ENCODE data around the gene DDX47.
"Not testable (repeated sequence)": the region's sequence is repeated elsewhere in the genome, so short reads cannot be mapped to it uniquely, and the experiment has no call there.

Gene DDX47

DNA sequence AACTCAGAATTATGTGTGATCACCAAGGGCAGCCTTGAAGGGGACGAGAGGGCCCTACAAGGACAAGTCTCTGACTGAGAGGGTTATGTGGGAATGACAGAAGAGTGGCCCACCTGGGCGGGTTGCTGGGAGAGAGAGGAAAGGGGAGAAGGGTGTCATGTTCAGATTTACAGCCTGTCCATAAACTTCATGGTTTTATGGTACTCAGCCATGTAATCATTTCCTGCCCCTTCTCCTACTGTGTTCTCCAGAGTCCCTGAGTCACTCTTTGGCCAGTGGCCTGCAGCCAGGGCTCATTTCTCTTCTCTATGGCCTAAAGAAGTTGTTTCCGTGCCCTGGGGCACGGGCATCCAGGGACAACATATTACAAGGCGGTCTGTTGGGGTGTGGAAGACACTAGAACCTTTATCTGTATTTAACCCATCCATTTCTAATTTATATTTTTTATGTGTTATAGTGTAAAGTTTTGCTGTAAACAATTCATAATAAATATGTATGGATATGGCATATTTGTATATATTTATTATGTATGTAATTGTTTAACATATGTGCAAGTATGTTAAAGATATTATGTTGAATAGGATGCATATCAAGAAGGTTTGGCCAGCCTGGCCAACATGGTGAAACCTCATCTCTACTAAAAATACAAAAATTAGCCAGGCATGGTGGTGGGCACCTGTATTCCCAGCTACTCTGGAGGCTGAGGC is 26.9 kb downstream of the DDX47 start:
- peaks cover 11% of the 10 kb centered on the region for H3K4me1 Mint-ChIP-seq
- H3K36me3 Mint-ChIP-seq (ENCODE audit: insufficient read depth) = peaks cover 5% of the 10 kb centered on the region

DNA sequence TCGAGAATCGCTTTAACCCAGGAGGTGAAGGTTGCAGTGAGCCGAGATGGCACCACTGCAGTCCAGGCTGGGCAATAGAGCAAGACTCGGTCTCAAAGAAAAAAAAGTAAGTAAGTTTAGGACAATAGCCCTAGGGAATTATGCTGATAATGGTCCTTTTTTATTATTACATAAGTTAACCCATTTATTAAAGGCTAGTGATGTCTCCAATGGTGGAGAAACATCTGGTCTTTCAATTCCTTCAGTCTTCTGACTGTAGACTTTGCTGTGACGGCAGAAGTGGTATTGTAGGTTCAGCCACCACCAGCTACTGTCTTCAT is 27.4 kb downstream of the DDX47 start:
- no peak for DNase-seq (ENCODE audit: low spot score in 2 of 2)
- no peaks in the 10 kb centered on the region for H3K27me3 Mint-ChIP-seq
- peaks cover 5% of the 10 kb centered on the region for H3K36me3 Mint-ChIP-seq (ENCODE audit: insufficient read depth)
- H3K9me3 Mint-ChIP-seq = no peaks in the 10 kb centered on the region
- H3K4me3 Mint-ChIP-seq = no peak overlapping the region
- H3K4me1 Mint-ChIP-seq = peaks cover 11% of the 10 kb centered on the region
- no peak overlapping the region for H3K27ac Mint-ChIP-seq (ENCODE audit: low read depth)
- ATAC-seq (replicated peaks; ENCODE audit: extremely low read depth, poor library complexity, severe bottlenecking) = no peak

More for the DNA sequence above, 26.9 kb downstream of the DDX47 start:
- H3K4me3 Mint-ChIP-seq = no peak overlapping the region
- DNase-seq (ENCODE audit: low spot score in 2 of 2) = no peak
- no peak for ATAC-seq (replicated peaks; ENCODE audit: extremely low read depth, poor library complexity, severe bottlenecking)
- H3K27ac Mint-ChIP-seq (ENCODE audit: low read depth) = no peak overlapping the region
- no peaks in the 10 kb centered on the region for H3K27me3 Mint-ChIP-seq
- H3K9me3 Mint-ChIP-seq = no peaks in the 10 kb centered on the region

DNA sequence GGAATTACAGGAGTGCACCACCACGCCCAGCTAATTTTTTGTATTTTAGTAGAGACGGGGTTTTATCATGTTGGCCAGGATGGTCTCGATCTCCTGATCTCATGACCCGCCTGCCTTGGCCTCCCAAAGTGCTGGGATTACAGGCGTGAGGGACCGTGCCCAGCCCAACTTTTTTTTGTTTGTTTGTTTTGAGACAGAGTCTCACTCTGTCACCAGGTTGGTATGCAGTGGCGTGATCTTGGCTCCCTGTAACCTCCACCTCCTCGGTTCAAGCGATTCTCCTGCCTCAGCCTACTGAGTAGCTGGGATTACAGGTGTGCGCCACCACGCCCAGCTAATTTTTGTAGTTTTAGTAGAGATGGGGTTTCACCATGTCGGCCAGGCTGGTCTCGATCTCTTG is 28.3 kb downstream of the DDX47 start:
- peaks cover 11% of the 10 kb centered on the region for H3K4me1 Mint-ChIP-seq
- H3K27ac Mint-ChIP-seq (ENCODE audit: low read depth) = not testable (repeated sequence)

DNA sequence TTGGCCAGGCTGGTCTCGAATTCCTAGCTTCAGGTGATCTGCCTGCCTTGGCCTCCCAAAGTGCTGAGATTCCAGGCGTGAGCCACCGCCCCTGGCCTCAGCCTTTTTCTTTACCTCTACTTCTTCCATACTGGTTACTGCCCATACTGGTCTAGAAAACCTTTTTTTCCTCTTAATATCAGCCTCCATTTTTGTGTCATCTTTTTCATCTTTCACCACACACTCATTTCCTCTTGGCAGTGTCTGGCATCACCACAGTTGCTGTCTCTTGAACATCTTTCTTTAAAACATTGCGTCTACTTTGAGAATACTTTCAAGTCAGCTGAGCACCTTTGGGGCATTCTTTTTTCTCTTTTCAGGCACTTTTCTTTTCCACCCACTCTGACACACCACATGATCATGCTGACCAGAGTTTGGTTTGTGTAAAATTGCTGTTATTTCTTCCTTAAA is 32.7 kb downstream of the DDX47 start:
- H3K4me3 Mint-ChIP-seq = no peak overlapping the region
- H3K36me3 Mint-ChIP-seq (ENCODE audit: insufficient read depth) = peaks cover 2% of the 10 kb centered on the region
- no peak overlapping the region for H3K27ac Mint-ChIP-seq (ENCODE audit: low read depth)

More for the DNA sequence above, 28.3 kb downstream of the DDX47 start:
- H3K27me3 Mint-ChIP-seq; H3K4me3 Mint-ChIP-seq; ATAC-seq (replicated peaks; ENCODE audit: extremely low read depth, poor library complexity, severe bottlenecking); DNase-seq (ENCODE audit: low spot score in 2 of 2); H3K36me3 Mint-ChIP-seq (ENCODE audit: insufficient read depth); H3K9me3 Mint-ChIP-seq: not testable (repeated sequence)

DNA sequence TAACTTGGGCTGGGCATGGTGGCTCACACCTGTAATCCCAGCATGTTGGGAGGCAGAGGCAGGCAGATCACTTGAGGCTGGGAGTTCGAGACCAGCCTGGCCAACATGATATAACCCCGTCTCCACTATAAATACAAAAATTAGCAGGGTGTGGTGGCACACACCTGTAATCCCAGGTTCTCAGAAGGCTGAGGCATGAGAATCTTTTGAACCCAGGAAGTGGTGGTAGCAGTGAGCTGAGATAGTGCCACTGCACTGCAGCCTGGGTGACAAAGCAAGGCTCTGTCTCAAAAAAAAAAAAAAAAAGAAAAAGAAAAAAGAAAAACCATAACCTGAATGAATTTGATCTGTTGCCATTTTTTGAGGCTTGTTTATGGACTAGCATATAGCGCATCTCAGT is 33.6 kb downstream of the DDX47 start:
- not testable (repeated sequence) for DNase-seq (ENCODE audit: low spot score in 2 of 2); H3K4me3 Mint-ChIP-seq; H3K4me1 Mint-ChIP-seq; H3K27ac Mint-ChIP-seq (ENCODE audit: low read depth); H3K9me3 Mint-ChIP-seq; H3K27me3 Mint-ChIP-seq; ATAC-seq (replicated peaks; ENCODE audit: extremely low read depth, poor library complexity, severe bottlenecking); H3K36me3 Mint-ChIP-seq (ENCODE audit: insufficient read depth)

More for the DNA sequence above, 32.7 kb downstream of the DDX47 start:
- DNase-seq (ENCODE audit: low spot score in 2 of 2) = no peak
- no peaks in the 10 kb centered on the region for H3K9me3 Mint-ChIP-seq
- peaks cover 5% of the 10 kb centered on the region for H3K4me1 Mint-ChIP-seq
- H3K27me3 Mint-ChIP-seq = no peaks in the 10 kb centered on the region
- ATAC-seq (replicated peaks; ENCODE audit: extremely low read depth, poor library complexity, severe bottlenecking) = no peak

DNA sequence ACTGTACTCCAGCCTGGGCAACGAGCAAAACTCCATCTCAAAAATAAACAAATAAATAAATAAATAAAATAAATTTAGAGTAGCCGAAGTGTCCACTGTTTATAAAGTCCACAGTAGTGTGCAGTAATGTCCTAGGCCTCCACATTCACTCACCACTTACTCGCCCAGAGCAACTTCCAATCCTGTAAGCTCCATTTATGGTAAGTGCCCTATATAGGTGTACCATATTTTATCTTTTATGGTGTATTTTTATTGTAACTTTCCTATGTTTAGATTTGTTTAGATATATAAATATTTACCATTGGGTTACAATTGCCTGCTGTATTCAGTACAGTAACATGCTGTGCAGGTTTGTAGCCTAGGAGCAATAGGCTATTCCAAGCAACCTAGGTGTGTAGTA is 40.3 kb downstream of the DDX47 start:
- DNase-seq (ENCODE audit: low spot score in 2 of 2) (no peak), ATAC-seq (replicated peaks; ENCODE audit: extremely low read depth, poor library complexity, severe bottlenecking) (no peak)
- Mint-ChIP-seq H3K4me1 (no peaks in the 10 kb centered on the region), H3K27ac (ENCODE audit: low read depth) (no peak overlapping the region), H3K36me3 (ENCODE audit: insufficient read depth) (no peaks in the 10 kb centered on the region), H3K9me3 (no peaks in the 10 kb centered on the region), H3K4me3 (no peak overlapping the region), H3K27me3 (no peaks in the 10 kb centered on the region)

DNA sequence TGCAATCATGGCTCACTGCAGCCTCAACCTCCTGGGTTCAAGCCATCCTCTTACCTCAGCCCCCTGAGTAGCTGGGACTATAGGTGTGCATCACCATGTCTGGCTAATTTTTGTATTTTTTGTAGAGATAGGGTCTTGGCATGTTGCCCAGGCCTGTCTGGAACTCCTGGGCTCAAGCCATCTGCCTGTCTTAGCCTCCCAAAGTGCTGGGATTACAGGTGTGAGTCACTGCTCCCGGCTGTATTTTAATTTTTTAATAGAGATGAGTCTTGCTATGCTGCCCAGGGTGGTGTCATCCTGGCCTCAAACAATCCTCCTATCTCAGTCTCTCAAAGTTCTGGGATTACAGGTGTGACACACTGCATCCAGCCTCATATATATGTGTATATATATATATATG is 46.5 kb downstream of the DDX47 start:
- peaks cover 2% of the 10 kb centered on the region for H3K36me3 Mint-ChIP-seq (ENCODE audit: insufficient read depth)

DNA sequence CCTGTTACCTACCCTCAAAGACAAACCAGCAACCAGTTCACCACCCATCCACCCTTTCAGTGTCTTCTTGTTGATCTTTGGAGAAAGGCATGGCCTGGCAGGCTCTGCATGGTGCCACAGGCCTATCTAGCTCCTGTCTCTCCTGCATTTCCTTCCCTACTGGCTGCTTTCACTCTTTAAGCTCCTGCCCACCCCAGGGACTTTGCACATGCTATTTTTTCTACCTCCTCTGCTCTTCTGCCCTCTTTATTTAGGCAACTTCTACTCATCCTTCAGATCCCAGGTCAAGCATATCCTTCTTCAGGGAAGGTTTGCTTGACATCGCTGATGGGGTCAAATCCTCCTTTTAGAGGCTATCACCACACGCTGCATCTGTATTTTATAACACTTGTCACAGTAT is 51.1 kb downstream of the DDX47 start:
- ATAC-seq (replicated peaks; ENCODE audit: extremely low read depth, poor library complexity, severe bottlenecking) = no peak
- Mint-ChIP-seq H3K36me3 (ENCODE audit: insufficient read depth) (no peaks in the 10 kb centered on the region), H3K4me3 (no peak overlapping the region), H3K27ac (ENCODE audit: low read depth) (no peak overlapping the region), H3K9me3 (no peaks in the 10 kb centered on the region), H3K4me1 (no peaks in the 10 kb centered on the region), H3K27me3 (no peaks in the 10 kb centered on the region)
- no peak for DNase-seq (ENCODE audit: low spot score in 2 of 2)

More for the DNA sequence above, 46.5 kb downstream of the DDX47 start:
- ATAC-seq (replicated peaks; ENCODE audit: extremely low read depth, poor library complexity, severe bottlenecking) = no peak
- Mint-ChIP-seq H3K27ac (ENCODE audit: low read depth) (no peak overlapping the region), H3K4me1 (no peaks in the 10 kb centered on the region), H3K4me3 (no peak overlapping the region), H3K9me3 (no peaks in the 10 kb centered on the region), H3K27me3 (no peaks in the 10 kb centered on the region)
- DNase-seq (ENCODE audit: low spot score in 2 of 2) = no peak

DNA sequence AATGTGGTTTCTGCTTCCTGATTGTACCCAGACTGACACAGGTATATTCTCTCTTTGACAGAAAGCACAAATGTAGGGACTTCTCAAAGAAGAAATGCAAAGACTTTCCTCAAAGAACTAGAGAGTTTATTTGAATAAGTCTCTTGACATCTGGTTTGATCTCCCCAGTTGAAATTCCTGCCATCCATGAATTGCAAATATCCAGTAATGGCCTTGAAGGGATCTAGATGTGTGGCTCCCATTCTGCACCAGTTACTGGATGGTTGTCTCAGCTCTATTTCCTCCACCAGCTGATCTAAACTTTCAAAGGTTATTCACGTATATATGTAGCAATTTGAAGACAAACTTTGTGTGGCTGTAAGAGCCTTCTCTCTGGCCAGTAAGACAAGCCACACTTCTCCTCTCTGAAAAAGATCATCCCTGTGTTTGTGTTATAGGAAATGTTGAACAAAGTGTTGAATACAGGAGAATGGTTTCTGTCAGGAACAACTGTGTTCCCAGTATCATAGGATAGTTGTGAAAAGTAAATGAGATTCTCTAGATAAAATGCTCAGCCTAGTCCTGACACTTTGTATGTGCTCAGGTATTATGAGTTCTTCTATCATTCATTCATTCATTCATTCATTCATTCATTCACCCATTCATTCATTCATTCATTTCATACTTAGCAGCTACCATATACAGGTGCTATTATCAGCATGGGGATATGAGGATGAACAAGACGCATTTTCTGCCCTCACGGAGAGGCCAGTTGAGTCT is 55.5 kb downstream of the DDX47 start:
- H3K4me3 Mint-ChIP-seq = no peak overlapping the region
- no peak for DNase-seq (ENCODE audit: low spot score in 2 of 2)
- no peaks in the 10 kb centered on the region for H3K36me3 Mint-ChIP-seq (ENCODE audit: insufficient read depth)
- no peaks in the 10 kb centered on the region for H3K9me3 Mint-ChIP-seq
- H3K27ac Mint-ChIP-seq (ENCODE audit: low read depth) = no peak overlapping the region
- no peaks in the 10 kb centered on the region for H3K4me1 Mint-ChIP-seq
- no peaks in the 10 kb centered on the region for H3K27me3 Mint-ChIP-seq
- ATAC-seq (replicated peaks; ENCODE audit: extremely low read depth, poor library complexity, severe bottlenecking) = no peak

DNA sequence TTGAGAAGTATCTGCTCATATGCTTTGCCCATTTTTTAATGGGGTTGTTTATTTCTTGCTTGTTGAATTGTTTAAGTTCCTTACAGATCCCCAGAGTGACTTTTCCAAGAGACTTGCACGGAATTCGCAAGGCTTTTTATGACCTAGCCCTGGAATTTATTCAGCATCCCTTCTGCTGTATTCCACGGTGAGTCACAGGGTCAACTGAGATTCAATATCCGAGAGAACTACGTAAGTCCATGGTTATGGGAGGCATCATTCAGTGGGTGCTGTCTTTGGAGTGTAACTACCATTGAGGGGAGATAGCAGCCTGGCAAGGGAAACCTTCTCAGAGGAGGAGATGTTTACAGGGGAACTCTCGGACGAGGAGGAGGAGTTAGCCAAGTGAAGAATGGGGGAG is 57.3 kb downstream of the DDX47 start:
- Mint-ChIP-seq H3K4me1 (no peaks in the 10 kb centered on the region), H3K27me3 (no peaks in the 10 kb centered on the region), H3K9me3 (no peaks in the 10 kb centered on the region), H3K27ac (ENCODE audit: low read depth) (no peak overlapping the region), H3K36me3 (ENCODE audit: insufficient read depth) (no peaks in the 10 kb centered on the region), H3K4me3 (no peak overlapping the region)
- DNase-seq (ENCODE audit: low spot score in 2 of 2) (no peak), ATAC-seq (replicated peaks; ENCODE audit: extremely low read depth, poor library complexity, severe bottlenecking) (no peak)

DNA sequence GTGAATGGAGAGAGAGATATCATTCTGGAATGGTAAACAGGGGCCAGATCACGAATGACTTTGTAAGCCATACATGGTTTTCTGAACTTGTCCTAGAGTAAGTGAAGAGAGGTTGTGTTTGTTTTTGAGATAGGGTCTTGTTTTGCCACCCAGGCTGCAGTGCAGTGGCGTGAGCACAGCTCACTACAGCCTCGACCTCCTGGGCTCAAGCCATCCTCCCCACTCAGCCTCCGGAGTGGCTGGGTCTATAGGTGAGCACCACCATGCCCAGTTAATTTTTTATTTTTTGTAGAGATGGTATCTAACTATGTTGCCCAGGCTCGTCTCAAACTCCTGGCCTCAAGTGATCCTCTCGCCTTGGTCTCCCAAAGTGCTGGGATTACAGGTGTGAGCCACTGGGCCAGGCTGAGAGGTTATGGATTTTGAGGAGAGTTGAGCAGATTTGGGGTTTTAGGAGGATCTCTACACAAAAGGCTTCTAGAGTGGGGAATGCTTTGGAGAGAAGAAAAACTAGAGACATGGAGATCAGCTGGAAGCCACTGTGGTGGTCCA is 58.5 kb downstream of the DDX47 start:
- Mint-ChIP-seq H3K4me3 (no peak overlapping the region), H3K36me3 (ENCODE audit: insufficient read depth) (no peaks in the 10 kb centered on the region), H3K9me3 (no peaks in the 10 kb centered on the region), H3K27ac (ENCODE audit: low read depth) (no peak overlapping the region), H3K4me1 (no peaks in the 10 kb centered on the region), H3K27me3 (no peaks in the 10 kb centered on the region)
- no peak for ATAC-seq (replicated peaks; ENCODE audit: extremely low read depth, poor library complexity, severe bottlenecking)
- DNase-seq (ENCODE audit: low spot score in 2 of 2) = no peak

DNA sequence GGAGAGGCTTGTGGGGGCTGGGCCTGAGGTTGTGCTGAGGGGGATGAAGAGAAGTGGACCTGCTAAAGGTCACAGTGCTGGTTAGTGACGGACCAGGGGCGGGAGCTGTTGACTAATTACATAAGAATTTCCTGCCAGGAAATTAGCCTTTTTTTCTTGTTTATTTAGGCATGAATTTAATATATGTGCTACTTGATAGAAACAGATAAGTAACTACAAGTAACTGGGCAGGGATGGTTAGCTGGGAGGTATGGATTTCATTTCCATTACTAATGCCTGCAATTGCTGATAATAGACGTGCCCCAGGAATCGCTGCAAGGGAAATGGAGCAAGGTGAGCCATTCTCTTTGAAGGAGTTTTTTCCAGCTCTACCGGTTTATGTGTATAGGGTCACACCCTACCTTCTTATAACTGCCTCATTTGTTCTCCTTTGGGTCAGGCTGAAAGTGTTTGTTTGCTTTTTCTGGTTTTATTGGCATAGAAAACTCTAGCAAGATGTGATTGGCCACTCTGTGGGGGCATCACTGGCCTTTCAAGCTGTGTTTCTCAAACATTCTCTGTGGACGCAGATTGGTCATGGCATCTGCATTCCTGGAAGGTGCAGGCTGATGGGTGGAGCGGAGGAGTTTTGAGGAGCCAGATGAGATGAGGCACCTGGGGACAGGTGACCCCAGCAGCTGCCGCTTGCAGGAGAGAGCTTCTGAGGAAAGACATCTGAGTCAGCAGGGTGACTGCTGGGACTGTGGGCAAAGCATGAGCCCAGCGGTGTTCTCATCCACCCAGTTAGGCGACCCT is 59.2 kb downstream of the DDX47 start:
- Mint-ChIP-seq H3K4me1 (no peaks in the 10 kb centered on the region), H3K27ac (ENCODE audit: low read depth) (no peak overlapping the region), H3K36me3 (ENCODE audit: insufficient read depth) (no peaks in the 10 kb centered on the region), H3K4me3 (no peak overlapping the region), H3K9me3 (no peaks in the 10 kb centered on the region), H3K27me3 (no peaks in the 10 kb centered on the region)
- DNase-seq (ENCODE audit: low spot score in 2 of 2) (no peak), ATAC-seq (replicated peaks; ENCODE audit: extremely low read depth, poor library complexity, severe bottlenecking) (no peak)
